DOHH2 (cell line): Measurements from ENCODE around the gene TVP23A.
A peak's percentile ranks its signal among the peaks of the same experiment; 100 is the strongest.

Experiments used
- H3F3A ChIP-seq: fragments of 200-600 bp; sonication (generic), shearing (Covaris generic); 2 replicates; pipeline ENCODE4 v1.6.0; 2016; ENCODE audit warnings: antibody characterized with exemption, mild to moderate bottlenecking; ENCODE audit not compliant: control insufficient read depth, insufficient read depth
- H3K27ac ChIP-seq: fragments of 200-600 bp; sonication (generic); 2 replicates; pipeline ENCODE4 v1.5.1; 2014; ENCODE audit warnings: low read depth, mild to moderate bottlenecking, low read length, moderate library complexity
- H3K27me3 ChIP-seq: fragments of 200-600 bp; sonication (generic); 2 replicates; pipeline ENCODE4 v1.6.1; 2014; ENCODE audit warnings: mild to moderate bottlenecking, low read length, mixed read lengths; ENCODE audit not compliant: control insufficient read depth
- H3K36me3 ChIP-seq: fragments of 200-600 bp; sonication (generic); 2 replicates; pipeline ENCODE4 v1.6.1; 2014; ENCODE audit warnings: mild to moderate bottlenecking, low read length, moderate library complexity, mixed read lengths; ENCODE audit not compliant: control insufficient read depth
- H3K4me1 ChIP-seq: fragments of 200-600 bp; sonication (generic); 2 replicates; pipeline ENCODE4 v1.6.1; 2014; ENCODE audit warnings: mild to moderate bottlenecking, low read length, mixed read lengths; ENCODE audit not compliant: control insufficient read depth
- H3K4me2 ChIP-seq: fragments of 200-600 bp; sonication (generic); 2 replicates; pipeline ENCODE4 v1.6.0; 2014; ENCODE audit warnings: mild to moderate bottlenecking, low read length, moderate library complexity
- H3K4me3 ChIP-seq: fragments of 200-600 bp; sonication (generic); 2 replicates; pipeline ENCODE4 v1.5.1; 2014; ENCODE audit warnings: mild to moderate bottlenecking, low read length, mixed read lengths
- H3K79me2 ChIP-seq: fragments of 200-600 bp; sonication (generic); 2 replicates; pipeline ENCODE4 v1.6.1; 2014; ENCODE audit warnings: mild to moderate bottlenecking, low read length, mixed read lengths; ENCODE audit not compliant: control insufficient read depth
- H3K9me2 ChIP-seq: fragments of 200-600 bp; sonication (generic); replicated peaks from 2 replicates; pipeline ENCODE4 v1.6.1; 2014; ENCODE audit warnings: mild to moderate bottlenecking, low read length, mixed read lengths; ENCODE audit not compliant: control insufficient read depth
- H3K9me3 ChIP-seq: fragments of 200-600 bp; sonication (generic); 2 replicates; pipeline ENCODE4 v1.6.1; 2014; ENCODE audit warnings: antibody characterized with exemption, low read length, mixed read lengths; ENCODE audit not compliant: control insufficient read depth, insufficient read depth
- H4K20me1 ChIP-seq: fragments of 200-600 bp; sonication (generic); 2 replicates; pipeline ENCODE4 v1.6.0; 2014; ENCODE audit warnings: low read depth, mild to moderate bottlenecking, antibody characterized with exemption, low read length, moderate library complexity; ENCODE audit not compliant: control insufficient read depth, insufficient read depth
- EZH2phosphoT487 ChIP-seq: fragments of 200-600 bp; sonication (generic); IDR thresholded peaks from 2 replicates; pipeline ENCODE4 v1.6.1; 2017; ENCODE audit warnings: borderline replicate concordance, mild to moderate bottlenecking, antibody characterized with exemption, low read length, moderate library complexity, mixed read lengths
- TF ChIP-seq, protein P1 (sequence below): fragments of 200-600 bp; sonication (generic); IDR thresholded peaks from one replicate; pipeline ENCODE4 v1.5.1; 2014; ENCODE audit warnings: antibody characterized with exemption, mild to moderate bottlenecking, low read depth, low read length; ENCODE audit not compliant: poor library complexity, severe bottlenecking

Gene TVP23A

DNA sequence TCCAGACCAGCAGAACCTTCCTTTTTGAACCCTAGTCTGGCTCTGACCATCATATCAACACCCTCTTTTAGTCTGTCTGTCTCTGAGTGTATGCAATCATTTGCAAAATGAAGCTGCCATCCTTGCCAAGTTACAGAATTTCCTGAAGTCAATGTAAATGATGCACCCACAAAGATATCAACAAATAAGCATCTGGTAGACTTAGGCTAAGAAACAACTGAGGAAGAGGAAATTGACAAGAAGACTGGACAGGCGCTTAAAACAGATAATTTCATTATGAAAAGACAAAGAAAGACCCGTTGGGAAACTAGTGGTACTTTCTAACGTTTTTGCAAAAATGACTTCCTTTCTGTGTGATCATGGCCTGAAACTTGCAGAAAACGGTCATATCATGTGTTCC lies 33.7 kb upstream of the TVP23A start:
- Histone ChIP-seq H3K27me3 (no peaks in the 10 kb centered on the region), H3K4me2 (peak overlapping the region; percentile 21), H3K27ac (no peak overlapping the region), H3K4me1 (peaks cover 11% of the 10 kb centered on the region), H3K9me3 (no peaks in the 10 kb centered on the region), H3K79me2 (no peaks in the 10 kb centered on the region), H3K4me3 (no peak overlapping the region), H3K9me2 (no peaks in the 10 kb centered on the region), H3F3A (no peaks in the 10 kb centered on the region), H3K36me3 (no peaks in the 10 kb centered on the region), H4K20me1 (no peaks in the 10 kb centered on the region)
- TF ChIP-seq, protein P1, sequence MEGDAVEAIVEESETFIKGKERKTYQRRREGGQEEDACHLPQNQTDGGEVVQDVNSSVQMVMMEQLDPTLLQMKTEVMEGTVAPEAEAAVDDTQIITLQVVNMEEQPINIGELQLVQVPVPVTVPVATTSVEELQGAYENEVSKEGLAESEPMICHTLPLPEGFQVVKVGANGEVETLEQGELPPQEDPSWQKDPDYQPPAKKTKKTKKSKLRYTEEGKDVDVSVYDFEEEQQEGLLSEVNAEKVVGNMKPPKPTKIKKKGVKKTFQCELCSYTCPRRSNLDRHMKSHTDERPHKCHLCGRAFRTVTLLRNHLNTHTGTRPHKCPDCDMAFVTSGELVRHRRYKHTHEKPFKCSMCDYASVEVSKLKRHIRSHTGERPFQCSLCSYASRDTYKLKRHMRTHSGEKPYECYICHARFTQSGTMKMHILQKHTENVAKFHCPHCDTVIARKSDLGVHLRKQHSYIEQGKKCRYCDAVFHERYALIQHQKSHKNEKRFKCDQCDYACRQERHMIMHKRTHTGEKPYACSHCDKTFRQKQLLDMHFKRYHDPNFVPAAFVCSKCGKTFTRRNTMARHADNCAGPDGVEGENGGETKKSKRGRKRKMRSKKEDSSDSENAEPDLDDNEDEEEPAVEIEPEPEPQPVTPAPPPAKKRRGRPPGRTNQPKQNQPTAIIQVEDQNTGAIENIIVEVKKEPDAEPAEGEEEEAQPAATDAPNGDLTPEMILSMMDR: no peak
- TF ChIP-seq EZH2phosphoT487: no peak

DNA sequence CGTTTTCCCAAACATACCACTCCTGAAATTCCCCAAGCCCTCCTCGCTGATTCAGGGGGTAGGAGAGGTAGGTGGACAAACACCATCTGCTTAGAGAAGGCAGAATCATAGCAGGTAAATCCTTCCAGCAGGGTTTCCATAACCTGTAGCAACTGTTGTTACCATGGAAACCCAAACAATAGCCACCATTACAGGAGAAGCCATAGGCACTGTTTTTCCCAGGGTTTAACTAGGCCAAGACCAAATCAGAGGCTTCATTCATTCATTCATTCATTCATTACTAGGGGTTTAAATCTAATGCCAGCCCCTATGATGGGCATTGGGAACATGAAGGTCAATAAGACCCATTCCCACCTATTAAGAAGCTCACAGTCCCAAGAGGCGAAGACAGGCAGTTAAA lies 32.9 kb upstream of the TVP23A start:
- no peaks in the 10 kb centered on the region for H3K9me3 ChIP-seq
- TF ChIP-seq, protein P1: no peak
- no peak for TF ChIP-seq EZH2phosphoT487
- H3K4me3 ChIP-seq: no peak overlapping the region
- H3K27me3 ChIP-seq: no peaks in the 10 kb centered on the region
- no peaks in the 10 kb centered on the region for H4K20me1 ChIP-seq
- no peak overlapping the region for H3K27ac ChIP-seq
- no peaks in the 10 kb centered on the region for H3F3A ChIP-seq
- H3K4me1 ChIP-seq: peaks cover 11% of the 10 kb centered on the region
- no peaks in the 10 kb centered on the region for H3K9me2 ChIP-seq
- no peaks in the 10 kb centered on the region for H3K79me2 ChIP-seq
- no peaks in the 10 kb centered on the region for H3K36me3 ChIP-seq
- no peak overlapping the region for H3K4me2 ChIP-seq

DNA sequence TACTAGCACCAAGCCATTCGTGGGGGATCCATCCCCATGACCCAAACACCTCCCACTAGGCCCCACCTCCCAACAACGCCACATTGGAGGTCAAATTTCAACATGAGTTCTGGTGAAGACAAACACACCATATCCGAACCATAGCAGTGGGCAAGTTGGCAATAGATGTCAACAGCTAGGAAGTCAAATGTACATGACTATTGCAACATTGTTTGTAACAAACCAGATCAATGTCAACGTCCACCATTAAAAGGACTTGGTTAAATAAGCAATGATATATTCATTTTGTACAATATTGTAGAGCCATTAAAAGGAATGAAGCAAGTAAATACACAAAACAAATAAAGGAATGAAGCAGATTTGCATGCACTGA lies 31.9 kb upstream of the TVP23A start:
- H3K27me3 ChIP-seq: no peaks in the 10 kb centered on the region
- no peaks in the 10 kb centered on the region for H3K79me2 ChIP-seq
- H3K27ac ChIP-seq: no peak overlapping the region
- H4K20me1 ChIP-seq: no peaks in the 10 kb centered on the region
- H3K9me3 ChIP-seq: no peaks in the 10 kb centered on the region
- H3K36me3 ChIP-seq: no peaks in the 10 kb centered on the region
- no peak overlapping the region for H3K4me3 ChIP-seq
- no peaks in the 10 kb centered on the region for H3F3A ChIP-seq
- TF ChIP-seq EZH2phosphoT487: no peak
- TF ChIP-seq, protein P1: no peak
- peaks cover 11% of the 10 kb centered on the region for H3K4me1 ChIP-seq
- no peak overlapping the region for H3K4me2 ChIP-seq
- no peaks in the 10 kb centered on the region for H3K9me2 ChIP-seq
